Tibial artery (tissue), 4 donors: ENCODE measurements around the gene IRF7.

Experiments used
- DNase-seq, 2 donors: peaks; one replicate each; pipeline ENCODE4 v3.0.0-alpha.2; 2019
- H3K27ac ChIP-seq, 2 donors: fragments of 200-600 bp; sonication (generic) in 1 of 2; 1 replicate in 1 of 2; 2 replicates in 1 of 2; pipeline ENCODE4 v1.5.1; 2018 to 2019; ENCODE audit warnings: mild to moderate bottlenecking in 1 of 2
- H3K27me3 ChIP-seq, 2 donors: fragments of 200-600 bp; sonication (generic) in 1 of 2; one replicate each; pipeline versions ENCODE4 v1.5.1 to v1.6.0; 2016 to 2019
- H3K36me3 ChIP-seq, 3 donors: fragments of 200-600 bp; sonication (generic) in 2 of 3; one replicate each; pipeline ENCODE4 v1.5.1; 2016 to 2019; ENCODE audit warnings: mild to moderate bottlenecking in 2 of 3
- H3K4me1 ChIP-seq, 4 donors: fragments of 200-600 bp; sonication (generic) in 2 of 4; 1 replicate in 3 of 4; 2 replicates in 1 of 4; pipeline ENCODE4 v1.5.1; 2016 to 2019
- H3K4me3 ChIP-seq, 2 donors: fragments of 200-600 bp; sonication (generic) in 1 of 2; 1 replicate in 1 of 2; 2 replicates in 1 of 2; pipeline ENCODE4 v1.5.1; 2018 to 2019; ENCODE audit warnings: mild to moderate bottlenecking in 2 of 2
- H3K9me3 ChIP-seq, 3 donors: fragments of 200-600 bp; sonication (generic) in 1 of 3; one replicate each; pipeline ENCODE4 v1.5.1; 2016 to 2019
- intact Hi-C: fragments of 100-400 bp; cut with DNase I; formaldehyde crosslinking; loops from one replicate; pipeline ENCODE4 v1.15.0; 2023; ENCODE audit warnings: low total_unique reads
- TF ChIP-seq, protein P1 (sequence below), 2 experiments: fragments of 200-600 bp in 1 of 2; fragments of 450-650 bp in 1 of 2; IDR thresholded peaks; one replicate each; pipeline ENCODE4 v1.5.1; 2017 to 2019; ENCODE audit warnings: antibody characterized with exemption in 2 of 2, mild to moderate bottlenecking in 1 of 2, moderate library complexity in 1 of 2

The IRF7 gene

DNA sequence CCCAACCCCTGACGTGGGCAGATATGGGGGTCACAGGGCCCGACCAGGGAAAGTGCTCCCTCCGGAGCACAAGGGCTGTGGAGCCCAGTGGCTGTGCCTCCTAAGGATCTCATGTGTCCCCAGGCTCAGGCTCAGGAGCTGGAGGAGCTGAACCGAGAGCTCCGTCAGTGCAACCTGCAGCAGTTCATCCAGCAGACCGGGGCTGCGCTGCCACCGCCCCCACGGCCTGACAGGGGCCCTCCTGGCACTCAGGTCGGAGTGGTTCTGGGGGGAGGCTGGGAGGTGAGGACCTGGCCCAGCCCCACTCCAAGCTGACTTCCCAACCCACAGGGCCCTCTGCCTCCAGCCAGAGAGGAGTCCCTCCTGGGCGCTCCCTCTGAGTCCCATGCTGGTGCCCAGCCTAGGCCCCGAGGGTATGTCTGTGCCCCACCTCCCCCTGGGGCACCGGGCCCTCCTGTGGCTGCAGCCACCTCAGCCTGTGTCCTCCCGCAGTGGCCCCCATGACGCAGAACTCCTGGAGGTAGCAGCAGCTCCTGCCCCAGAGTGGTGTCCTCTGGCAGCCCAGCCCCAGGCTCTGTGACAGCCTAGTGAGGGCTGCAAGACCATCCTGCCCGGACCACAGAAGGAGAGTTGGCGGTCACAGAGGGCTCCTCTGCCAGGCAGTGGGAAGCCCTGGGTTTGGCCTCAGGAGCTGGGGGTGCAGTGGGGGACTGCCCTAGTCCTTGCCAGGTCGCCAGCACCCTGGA lies 52.5 kb downstream of the IRF7 start:
- TF ChIP-seq, protein P1, sequence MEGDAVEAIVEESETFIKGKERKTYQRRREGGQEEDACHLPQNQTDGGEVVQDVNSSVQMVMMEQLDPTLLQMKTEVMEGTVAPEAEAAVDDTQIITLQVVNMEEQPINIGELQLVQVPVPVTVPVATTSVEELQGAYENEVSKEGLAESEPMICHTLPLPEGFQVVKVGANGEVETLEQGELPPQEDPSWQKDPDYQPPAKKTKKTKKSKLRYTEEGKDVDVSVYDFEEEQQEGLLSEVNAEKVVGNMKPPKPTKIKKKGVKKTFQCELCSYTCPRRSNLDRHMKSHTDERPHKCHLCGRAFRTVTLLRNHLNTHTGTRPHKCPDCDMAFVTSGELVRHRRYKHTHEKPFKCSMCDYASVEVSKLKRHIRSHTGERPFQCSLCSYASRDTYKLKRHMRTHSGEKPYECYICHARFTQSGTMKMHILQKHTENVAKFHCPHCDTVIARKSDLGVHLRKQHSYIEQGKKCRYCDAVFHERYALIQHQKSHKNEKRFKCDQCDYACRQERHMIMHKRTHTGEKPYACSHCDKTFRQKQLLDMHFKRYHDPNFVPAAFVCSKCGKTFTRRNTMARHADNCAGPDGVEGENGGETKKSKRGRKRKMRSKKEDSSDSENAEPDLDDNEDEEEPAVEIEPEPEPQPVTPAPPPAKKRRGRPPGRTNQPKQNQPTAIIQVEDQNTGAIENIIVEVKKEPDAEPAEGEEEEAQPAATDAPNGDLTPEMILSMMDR (IDR thresholded peaks at IDR 0.05) = no peak
- no peak overlapping the region for H3K4me3 ChIP-seq
- H3K36me3 ChIP-seq = no peaks in the 10 kb centered on the region
- no peak for DNase-seq
- no peaks in the 10 kb centered on the region for H3K9me3 ChIP-seq
- peaks cover 0 to 15% of the 10 kb centered on the region in 2 donors for H3K27me3 ChIP-seq
- H3K27ac ChIP-seq = no peak overlapping the region
- intact Hi-C loops = no loop called here
- H3K4me1 ChIP-seq = peaks cover 0 to 43% (median 22%) of the 10 kb centered on the region in 4 donors
